GM06990 (cell line): ENCODE results near the gene CLEC12A.
"Not testable (repeated sequence)": the region's sequence is repeated elsewhere in the genome, so short reads cannot be mapped to it uniquely, and the experiment has no call there.

Experiments used
- DNase-seq: peaks from one replicate; pipeline ENCODE4 v3.0.0-alpha.2; 2011; ENCODE audit not compliant: insufficient read length; ENCODE audit errors: extremely low read depth
- H3K27me3 ChIP-seq: replicated peaks from 2 replicates; pipeline ENCODE4 v1.6.0; 2011; ENCODE audit warnings: low read length; ENCODE audit not compliant: control insufficient read depth, insufficient read depth
- H3K36me3 ChIP-seq: 2 replicates; pipeline ENCODE4 v1.5.1; 2011; ENCODE audit warnings: low read length; ENCODE audit not compliant: control insufficient read depth, insufficient read depth
- H3K4me3 ChIP-seq: replicated peaks from 2 replicates; pipeline ENCODE4 v1.5.1; 2011; ENCODE audit warnings: low read depth, mild to moderate bottlenecking, control low read depth, low read length
- CTCF ChIP-seq: IDR thresholded peaks from 2 replicates; pipeline ENCODE4 v1.5.1; 2011; ENCODE audit warnings: low read length, control low read depth, mild to moderate bottlenecking, inconsistent platforms; ENCODE audit not compliant: insufficient read depth, poor library complexity, severe bottlenecking

Gene CLEC12A

GRCh38 chr12:10018386-10018785 is 47.2 kb downstream of the CLEC12A start:
- Histone ChIP-seq H3K27me3 (no peaks in the 10 kb centered on the region; the same call in 1 of the 2 replicates), H3K36me3 (no peaks in the 10 kb centered on the region), H3K4me3 (no peak overlapping the region)
- DNase-seq: no peak
- TF ChIP-seq CTCF: no peak

GRCh38 chr12:10021342-10021741 is 50.1 kb downstream of the CLEC12A start:
- TF ChIP-seq CTCF: no peak
- no peak for DNase-seq
- no peaks in the 10 kb centered on the region for H3K36me3 ChIP-seq
- no peak overlapping the region for H3K4me3 ChIP-seq
- H3K27me3 ChIP-seq: no peaks in the 10 kb centered on the region

GRCh38 chr12:10025236-10025635 is 54.0 kb downstream of the CLEC12A start:
- no peak for TF ChIP-seq CTCF
- no peak for DNase-seq
- Histone ChIP-seq H3K27me3 (no peaks in the 10 kb centered on the region; the same call in 1 of the 2 replicates), H3K36me3 (no peaks in the 10 kb centered on the region), H3K4me3 (no peak overlapping the region)

DNA sequence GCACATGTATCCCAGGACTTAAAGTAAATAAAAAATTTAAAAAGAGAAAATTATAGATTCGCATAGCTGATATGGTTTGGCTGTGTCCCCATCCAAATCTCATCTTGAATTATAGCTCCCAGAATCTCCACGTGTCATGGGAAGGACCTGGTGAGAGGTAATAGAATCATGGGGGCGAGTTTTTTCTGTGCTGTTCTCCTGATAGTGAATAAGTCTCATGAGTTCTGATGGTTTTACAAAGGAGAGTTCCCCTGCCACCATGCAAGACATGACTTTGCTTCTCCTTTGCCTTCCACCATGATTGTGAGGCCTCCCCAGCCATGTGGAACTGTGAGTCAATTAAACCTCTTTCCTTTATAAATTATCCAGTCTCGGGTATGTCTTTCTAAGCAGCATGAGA is 55.5 kb downstream of the CLEC12A start:
- not testable (repeated sequence) for DNase-seq, H3K36me3 ChIP-seq, H3K27me3 ChIP-seq, H3K4me3 ChIP-seq

GRCh38 chr12:10027311-10027710 is 56.1 kb downstream of the CLEC12A start:
- no peak for TF ChIP-seq CTCF
- no peak overlapping the region for H3K4me3 ChIP-seq
- no peaks in the 10 kb centered on the region; the same call in 1 of the 2 replicates for H3K27me3 ChIP-seq
- DNase-seq: no peak
- H3K36me3 ChIP-seq: no peaks in the 10 kb centered on the region

- no peak for DNase-seq
- no peaks in the 10 kb centered on the region; the same call in 1 of the 2 replicates for H3K27me3 ChIP-seq
- TF ChIP-seq CTCF: no peak
Measured at GRCh38 chr12:10027721-10028120, 56.5 kb downstream of the CLEC12A start.

More at GRCh38 chr12:10027721-10028120, 56.5 kb downstream of the CLEC12A start:
- H3K36me3 ChIP-seq: no peaks in the 10 kb centered on the region
- H3K4me3 ChIP-seq: no peak overlapping the region
